HG03342 (cell line): ENCODE measurements around the gene KCNT1.

Experiments used
- ATAC-seq: cut with Tn5 transposase; IDR thresholded peaks from one replicate; pipeline ENCODE4 v1.9.1; 2021; ENCODE audit warnings: mild to moderate bottlenecking, moderate library complexity; ENCODE audit not compliant: unreplicated experiment

Gene KCNT1

GRCh38 chr9:135724186-135724787 lies 22.3 kb downstream of the KCNT1 start:
- no peak for ATAC-seq

GRCh38 chr9:135726138-135726853 lies 24.3 kb downstream of the KCNT1 start:
- ATAC-seq = no peak

GRCh38 chr9:135727257-135727875 lies 25.4 kb downstream of the KCNT1 start:
- ATAC-seq = no peak

GRCh38 chr9:135728436-135729110 lies 26.6 kb downstream of the KCNT1 start:
- no peak for ATAC-seq

- ATAC-seq = no peak
These were observed 27.5 kb downstream of the KCNT1 start for GRCh38 chr9:135729480-135729879.

- no peak for ATAC-seq
These were observed 29.5 kb downstream of the KCNT1 start for GRCh38 chr9:135731454-135731853.

- ATAC-seq = no peak
These were observed 30.7 kb downstream of the KCNT1 start for GRCh38 chr9:135732569-135733257.

GRCh38 chr9:135734616-135735144 lies 32.7 kb downstream of the KCNT1 start:
- ATAC-seq = no peak

GRCh38 chr9:135736272-135736978 lies 34.4 kb downstream of the KCNT1 start:
- ATAC-seq = no peak

GRCh38 chr9:135736979-135737839 lies 35.2 kb downstream of the KCNT1 start:
- no peak for ATAC-seq

GRCh38 chr9:135737840-135738521 lies 36.0 kb downstream of the KCNT1 start:
- ATAC-seq = no peak

- no peak for ATAC-seq
These were observed 37.6 kb downstream of the KCNT1 start for GRCh38 chr9:135739271-135740220.

GRCh38 chr9:135741276-135742219 lies 39.6 kb downstream of the KCNT1 start:
- no peak for ATAC-seq

GRCh38 chr9:135743021-135743420 lies 41.0 kb downstream of the KCNT1 start:
- ATAC-seq = no peak

GRCh38 chr9:135743546-135744332 lies 41.8 kb downstream of the KCNT1 start:
- no peak for ATAC-seq
